HG03575 (cell line): ENCODE measurements around the gene ALDH3B2.
"Not testable (repeated sequence)": the region's sequence is repeated elsewhere in the genome, so short reads cannot be mapped to it uniquely, and the experiment has no call there.

ENCODE experiments used
- ATAC-seq: cut with Tn5 transposase; IDR thresholded peaks from one replicate; pipeline ENCODE4 v1.9.1; 2021; ENCODE audit not compliant: unreplicated experiment, insufficient number of reproducible peaks, low FRiP score; ENCODE audit errors: extremely low read depth

The ALDH3B2 gene

GRCh38 chr11:67621928-67622327, 52.5 kb downstream of the ALDH3B2 start:
- not testable (repeated sequence) for ATAC-seq

DNA sequence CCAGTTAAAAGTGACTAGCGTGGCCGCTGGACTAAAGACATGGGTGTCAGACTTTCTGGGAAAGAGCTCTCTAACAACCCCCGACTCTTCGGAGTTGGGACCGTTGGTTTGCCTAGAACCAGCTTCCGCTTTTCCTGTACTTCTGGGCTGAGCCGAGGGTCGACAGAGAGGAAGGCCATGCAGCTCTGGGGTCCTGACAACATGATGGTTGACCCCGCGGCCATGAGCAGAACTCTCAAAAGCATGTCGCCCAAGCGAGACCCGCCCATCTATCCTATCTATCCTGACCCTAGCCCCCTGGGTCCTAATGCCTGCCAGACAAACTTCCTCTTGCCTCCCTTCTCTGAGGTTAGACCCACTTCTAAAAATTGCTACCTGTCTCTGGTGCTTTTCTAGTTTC, 53.8 kb downstream of the ALDH3B2 start:
- ATAC-seq = not testable (repeated sequence)

DNA sequence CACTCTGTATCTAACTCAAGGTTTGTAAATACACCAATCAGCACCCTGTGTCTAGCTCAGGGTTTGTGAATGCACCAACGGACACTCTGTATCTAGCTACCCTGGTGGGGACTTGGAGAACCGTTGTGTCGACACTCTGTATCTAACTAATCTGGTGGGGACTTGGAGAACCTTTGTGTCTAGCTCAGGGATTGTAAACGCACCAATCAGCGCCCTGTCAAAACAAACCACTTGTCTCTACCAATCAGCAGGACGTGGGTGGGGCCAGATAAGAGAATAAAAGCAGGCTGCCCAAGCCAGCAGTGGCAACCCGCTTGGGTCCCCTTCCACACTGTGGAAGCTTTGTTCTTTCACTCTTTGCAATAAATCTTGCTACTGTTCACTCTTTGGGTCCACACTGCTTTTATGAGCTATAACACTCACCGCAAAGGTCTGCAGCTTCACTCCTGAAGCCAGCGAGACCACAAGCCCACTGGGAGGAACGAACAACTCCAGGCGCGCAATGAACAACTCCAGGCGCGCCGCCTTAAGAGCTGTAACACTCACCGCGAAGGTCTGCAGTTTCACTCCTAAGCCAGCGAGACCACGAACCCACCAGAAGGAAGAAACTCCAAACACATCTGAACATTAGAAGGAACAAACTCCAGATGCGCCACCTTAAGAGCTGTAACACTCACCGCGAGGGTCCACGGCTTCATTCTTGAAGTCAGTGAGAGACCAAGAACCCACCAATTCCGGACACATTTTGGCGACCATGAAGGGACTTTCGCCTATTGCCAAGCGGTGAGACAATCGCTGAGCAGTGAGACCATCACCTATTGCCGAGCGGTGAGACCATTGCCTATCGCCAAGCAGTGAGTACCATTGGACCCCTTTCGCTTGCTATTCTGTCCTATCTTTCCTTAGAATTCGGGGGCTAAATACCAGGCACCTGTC, 54.5 kb downstream of the ALDH3B2 start:
- not testable (repeated sequence) for ATAC-seq

- not testable (repeated sequence) for ATAC-seq
These were observed 55.3 kb downstream of the ALDH3B2 start for GRCh38 chr11:67618901-67619659.

DNA sequence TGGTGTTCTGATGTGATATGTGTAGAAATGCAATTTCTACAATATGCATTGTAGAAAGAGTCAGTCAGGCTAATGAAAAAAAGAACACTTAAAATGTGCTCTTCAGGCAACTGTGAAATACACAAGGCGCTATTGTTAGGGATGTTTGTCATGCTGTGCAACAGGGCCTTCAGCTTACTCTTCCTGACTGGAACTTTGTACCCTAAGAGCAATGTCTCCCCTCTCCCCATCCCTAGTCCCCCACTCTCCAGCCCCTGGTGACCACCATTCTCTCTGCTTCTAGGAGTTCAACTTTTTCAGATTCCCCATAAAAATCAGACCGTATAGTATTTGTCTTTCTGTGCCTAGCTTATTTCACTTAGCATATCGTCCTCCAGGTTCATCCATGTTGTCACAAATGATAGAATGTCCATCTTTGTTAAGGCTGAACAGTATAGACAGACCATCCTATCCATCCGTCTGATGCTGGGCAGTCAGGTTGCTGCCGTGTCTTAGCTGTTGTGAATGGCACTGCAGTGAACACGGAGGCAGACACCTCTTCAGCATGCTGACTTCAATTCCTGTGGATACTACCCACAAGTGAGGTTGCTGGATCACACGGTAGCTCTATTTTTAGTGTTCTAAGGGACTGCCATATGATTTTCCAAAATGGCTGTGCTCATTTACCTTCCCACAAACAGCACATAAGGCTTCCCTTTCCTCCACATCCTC, 57.0 kb downstream of the ALDH3B2 start:
- ATAC-seq = no peak

- ATAC-seq = no peak
These were observed 57.8 kb downstream of the ALDH3B2 start for GRCh38 chr11:67616431-67617242.

DNA sequence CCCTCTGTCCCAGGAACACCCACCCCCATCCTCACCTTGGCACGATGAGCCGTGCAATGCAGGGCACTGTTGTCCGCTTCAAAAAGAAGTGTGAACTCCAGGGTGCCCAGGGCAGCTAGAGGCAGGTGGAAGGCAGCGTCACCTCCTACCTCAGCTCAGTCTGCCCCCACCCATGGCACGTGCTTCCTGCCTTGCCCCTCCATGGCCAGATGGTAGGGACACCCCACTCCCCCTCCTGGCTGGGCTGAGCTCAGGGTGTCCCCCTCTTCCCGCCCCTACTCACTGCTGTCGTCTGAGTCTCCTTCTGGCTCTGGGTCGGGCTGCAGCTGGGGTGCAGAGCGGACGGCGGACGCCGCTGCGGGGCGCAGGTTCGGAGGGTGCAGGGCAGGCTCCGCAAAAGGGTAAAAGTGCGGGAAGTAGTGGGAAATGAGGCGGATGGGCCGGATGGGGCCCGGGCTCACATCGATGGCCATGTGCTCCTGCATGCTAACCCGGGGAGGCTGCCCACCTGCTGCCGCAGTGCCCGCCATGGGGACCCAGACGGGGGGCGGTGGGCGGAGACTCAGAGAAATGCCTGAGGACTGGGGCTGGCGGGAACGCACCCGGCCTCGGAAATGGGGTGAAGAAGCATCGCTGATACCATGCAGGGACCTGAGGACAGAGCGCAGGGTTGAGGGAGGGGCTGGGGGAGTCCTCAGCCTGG, 58.5 kb downstream of the ALDH3B2 start:
- no peak for ATAC-seq

DNA sequence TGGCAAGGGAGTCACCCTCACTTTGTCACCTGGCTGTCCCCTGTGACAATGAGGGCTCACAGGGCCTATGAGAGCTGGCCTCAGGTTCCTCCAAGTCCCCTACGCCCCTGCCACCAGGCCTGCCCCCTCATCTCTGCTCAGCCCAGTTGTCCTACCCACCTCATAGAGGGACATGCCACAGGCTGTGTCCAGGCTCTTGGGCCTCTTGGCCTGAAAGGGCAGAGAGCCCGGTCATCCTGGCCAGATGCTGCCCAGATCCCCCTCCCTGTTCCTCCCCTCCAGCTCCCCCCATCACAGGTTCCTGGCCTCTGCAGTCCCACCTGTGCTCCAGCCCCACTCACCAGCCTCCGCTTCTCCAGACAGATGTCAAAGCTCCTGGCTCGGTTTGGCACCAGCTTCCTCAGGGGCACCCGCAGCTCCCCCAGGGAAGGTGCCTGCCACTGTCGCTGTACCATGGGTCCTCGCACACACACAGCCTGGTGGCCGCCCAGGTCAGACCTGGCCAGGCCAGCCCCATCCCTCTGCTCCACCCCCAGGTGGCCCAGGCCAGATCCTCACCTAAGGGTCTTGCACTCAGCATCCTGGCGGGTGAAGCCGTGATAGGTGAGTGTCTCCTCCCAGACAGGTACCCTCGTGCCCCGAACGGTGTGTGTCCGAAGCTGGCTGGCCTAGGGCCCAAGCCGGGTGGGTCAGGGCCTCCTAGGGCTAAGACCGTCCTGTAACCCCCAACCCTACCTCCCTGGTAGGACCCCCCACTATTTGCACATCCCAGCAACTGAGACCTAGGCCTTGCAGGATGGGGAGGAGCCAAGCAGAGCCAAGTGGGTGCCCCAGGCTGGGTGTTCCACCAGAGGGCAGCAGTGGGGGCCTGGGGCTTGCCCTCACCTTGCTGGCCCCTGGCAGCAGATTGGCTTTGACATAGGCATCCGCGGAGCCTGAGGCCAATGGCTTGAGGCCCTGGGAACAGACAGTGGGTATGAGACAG, 59.4 kb downstream of the ALDH3B2 start:
- ATAC-seq = no peak

DNA sequence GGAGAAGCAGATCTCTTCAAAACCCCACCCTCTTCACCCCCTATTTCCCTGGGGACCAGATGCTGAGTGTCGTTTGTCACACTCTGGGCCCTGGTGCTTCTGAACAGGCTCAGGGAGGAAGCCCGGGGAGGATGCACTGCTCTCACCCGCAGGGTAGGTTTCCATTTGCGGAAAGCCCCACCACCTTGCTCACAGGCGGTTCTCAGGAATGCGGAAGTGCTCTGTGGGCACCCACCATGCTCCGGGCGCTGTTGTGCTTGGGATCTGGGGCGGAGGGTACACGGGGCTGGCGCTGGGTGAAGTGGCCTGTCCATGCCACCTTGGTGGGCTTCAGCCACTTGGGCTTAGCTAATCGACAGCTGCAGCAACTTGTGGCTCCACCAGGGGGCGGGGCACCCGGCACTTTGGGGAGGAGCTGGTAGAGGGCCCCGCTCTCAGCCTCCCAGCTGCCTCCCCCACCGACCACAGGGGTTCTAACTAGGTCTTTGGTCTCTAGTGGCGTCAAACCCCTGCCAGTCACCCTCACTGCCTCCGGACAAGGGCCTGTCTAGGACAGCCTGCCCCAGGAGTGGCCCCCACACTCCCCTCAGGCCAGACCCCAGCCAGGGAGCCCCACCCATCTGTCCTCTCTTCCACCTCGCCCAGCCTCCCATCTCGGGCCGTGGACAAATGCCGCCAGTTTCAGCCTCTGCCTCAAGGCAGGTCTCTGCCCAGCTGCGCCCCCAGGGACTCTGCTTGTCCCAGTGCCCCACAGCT, 60.3 kb downstream of the ALDH3B2 start:
- no peak for ATAC-seq

GRCh38 chr11:67613313-67613959, 61.0 kb downstream of the ALDH3B2 start:
- no peak for ATAC-seq

DNA sequence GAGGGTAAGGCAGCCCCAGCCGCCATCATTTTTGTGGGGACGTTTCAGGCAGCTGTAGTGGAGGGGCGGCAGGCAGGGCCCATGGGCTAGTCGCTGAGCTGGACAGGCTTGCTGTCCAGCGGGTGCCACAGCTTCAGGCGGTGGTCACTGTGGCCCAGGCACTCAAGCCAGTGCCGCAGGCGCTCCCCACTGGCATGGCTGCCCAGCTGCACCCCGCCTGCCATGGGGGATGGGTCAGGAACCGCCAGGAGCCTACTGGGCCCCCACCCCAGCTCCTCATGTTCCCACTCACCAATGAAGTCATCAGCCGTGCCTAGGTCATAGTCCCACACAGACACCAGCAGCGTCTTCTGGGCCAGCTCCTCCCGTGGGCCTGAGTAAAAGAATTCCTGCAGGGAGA, 61.7 kb downstream of the ALDH3B2 start:
- ATAC-seq = no peak
